SK-MEL-5 (cell line): Measurements from ENCODE around the gene RUBCN. TPM values are rescaled to one million over a fixed set of nuclear protein-coding genes. Genes with fewer than 3 reads are reported as not detected.
"Not testable (repeated sequence)": the region's sequence is repeated elsewhere in the genome, so short reads cannot be mapped to it uniquely, and the experiment has no call there.

Source experiments
- DNase-seq: peaks from one replicate; pipeline ENCODE4 v3.0.0-alpha.2; 2016; ENCODE audit warnings: low read depth, low spot score
- in situ Hi-C: cut with HindIII; loops from 2 replicates; pipeline ENCODE4 v1.10.0; 2016; ENCODE audit warnings: low sequenced_read_pairs, high pct_unique_total_duplicates, low pct_unique_long_range_greater_than_20kb
- total RNA-seq: library from RNA; depleted of rRNA; stranded (reverse); fragments of >200 nt; shearing (Covaris generic); gene quantifications from 2 replicates; pipeline ENCODE4 v1.2.3, GENCODE V29; 2014

RUBCN gene
- total RNA-seq, 1 experiment from 2014 or later: 27.1 TPM

DNA sequence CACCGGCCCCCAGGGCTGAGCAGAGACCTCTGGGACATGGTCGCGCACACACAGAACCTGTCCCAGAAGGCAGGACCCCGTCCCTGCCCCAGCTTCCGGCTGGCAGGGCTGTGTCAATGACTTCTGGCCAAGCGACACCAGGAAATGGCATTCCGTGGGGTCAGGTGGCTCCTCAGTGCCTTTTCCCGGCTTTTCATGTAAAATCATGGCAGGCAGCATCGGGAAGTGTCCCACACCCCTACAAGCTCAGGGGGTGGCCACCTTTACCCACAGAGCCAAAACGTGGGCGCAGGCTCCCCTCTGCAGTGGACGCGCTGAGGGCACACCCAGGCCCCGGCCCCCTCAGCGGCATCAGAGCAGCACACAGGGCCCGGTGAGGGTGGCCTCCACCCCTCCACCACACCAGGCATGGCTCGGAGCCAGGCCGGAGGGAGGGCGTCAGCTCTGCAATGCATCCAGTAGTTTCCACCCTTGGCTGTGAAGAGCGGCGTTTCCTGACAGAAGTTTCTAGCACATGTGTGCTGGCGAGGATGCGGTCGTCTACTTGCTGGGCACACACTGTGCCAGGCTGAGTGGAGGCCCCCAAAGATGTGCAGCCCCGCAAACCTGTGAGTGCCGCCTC is 70.4 kb downstream of the RUBCN start:
- DNase-seq: not testable (repeated sequence)

GRCh38 chr3:197665549-197665948 is 71.2 kb downstream of the RUBCN start:
- DNase-seq, in situ Hi-C loops: not testable (repeated sequence)

More for the DNA sequence above, 70.4 kb downstream of the RUBCN start:
- in situ Hi-C loops: not testable (repeated sequence)

DNA sequence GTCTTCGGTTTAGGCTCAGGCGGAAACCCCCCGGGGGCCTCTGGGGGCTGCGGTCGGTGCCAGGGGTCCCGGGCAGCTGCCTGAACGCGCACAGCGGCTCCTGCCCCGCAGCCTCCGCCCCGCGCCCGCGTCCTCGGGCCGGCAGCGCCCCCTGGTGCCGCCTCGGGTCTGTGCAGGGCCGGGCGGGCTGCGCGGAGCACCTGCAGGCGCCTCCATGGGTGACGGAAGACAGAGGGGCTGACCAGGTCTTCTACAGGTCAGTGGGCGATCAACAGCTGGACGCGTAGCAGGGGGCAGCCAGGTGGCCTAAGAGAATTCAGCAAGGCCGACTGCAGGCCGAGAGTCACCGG is 71.6 kb downstream of the RUBCN start:
- in situ Hi-C loops, DNase-seq: not testable (repeated sequence)

- in situ Hi-C loops, DNase-seq: not testable (repeated sequence)
Observed at GRCh38 chr3:197664414-197665141, 72.1 kb downstream of the RUBCN start.

DNA sequence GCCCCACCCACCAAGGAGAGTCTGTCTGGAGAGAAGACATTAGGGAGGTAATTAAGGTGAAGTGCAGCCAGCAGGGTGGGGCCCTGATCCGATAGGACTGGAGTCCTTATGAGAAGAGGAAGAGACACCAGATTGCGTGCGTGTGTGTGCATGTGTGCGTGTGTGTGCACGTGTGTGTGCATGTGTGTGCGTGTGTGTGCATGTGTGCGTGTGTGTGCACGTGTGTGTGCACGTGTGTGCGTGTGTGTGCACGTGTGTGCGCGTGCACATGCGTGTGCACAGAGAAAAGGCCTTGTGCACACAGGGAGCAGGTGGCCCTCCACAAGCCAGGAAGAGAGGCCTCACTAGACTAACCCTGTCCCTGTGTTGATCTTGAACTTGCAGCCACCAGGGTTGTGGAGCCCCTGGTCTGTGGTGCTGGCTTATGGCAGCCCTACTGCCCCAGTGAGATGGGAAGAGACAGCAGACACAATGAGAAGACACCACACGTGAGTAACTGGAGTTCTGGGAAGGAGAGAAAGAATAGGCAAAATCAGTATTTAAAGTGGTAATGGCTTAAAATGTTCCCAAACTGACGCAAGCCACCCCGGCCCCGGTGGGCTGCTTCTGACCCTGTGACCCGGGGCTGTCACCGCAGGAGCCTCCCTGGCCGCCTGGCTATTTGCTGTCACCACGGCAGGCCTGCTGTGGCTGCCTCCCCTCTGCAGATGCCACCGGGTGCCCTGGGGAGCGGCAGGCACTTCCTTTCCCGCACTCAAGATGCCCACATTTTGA is 73.2 kb downstream of the RUBCN start:
- in situ Hi-C loops, DNase-seq: not testable (repeated sequence)

DNA sequence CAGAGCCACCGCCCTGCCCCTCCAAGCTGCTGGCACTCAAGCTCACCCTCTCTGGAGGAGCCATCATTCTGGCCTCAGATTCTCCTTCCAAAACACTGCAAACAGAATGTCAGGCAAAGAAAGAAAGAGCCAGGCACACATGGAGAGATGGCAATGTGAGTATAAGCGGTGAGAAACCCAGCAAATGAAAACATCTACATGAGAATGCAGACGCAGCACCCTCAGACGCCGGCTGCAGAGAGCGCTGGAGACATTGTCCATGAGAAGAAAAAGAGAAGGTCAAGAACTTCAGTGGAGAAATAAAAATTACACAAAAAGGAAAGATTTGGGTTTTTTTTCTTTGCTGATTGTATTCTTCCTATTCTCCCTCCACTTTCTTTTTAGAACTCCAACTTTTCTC is 74.4 kb downstream of the RUBCN start:
- DNase-seq, in situ Hi-C loops: not testable (repeated sequence)

GRCh38 chr3:197661874-197662273 is 74.8 kb downstream of the RUBCN start:
- in situ Hi-C loops, DNase-seq: not testable (repeated sequence)

GRCh38 chr3:197661234-197661834 is 75.4 kb downstream of the RUBCN start:
- in situ Hi-C loops, DNase-seq: not testable (repeated sequence)

- DNase-seq, in situ Hi-C loops: not testable (repeated sequence)
Observed at GRCh38 chr3:197659701-197660100, 77.0 kb downstream of the RUBCN start.

- in situ Hi-C loops, DNase-seq: not testable (repeated sequence)
Observed at GRCh38 chr3:197659144-197659543, 77.6 kb downstream of the RUBCN start.

DNA sequence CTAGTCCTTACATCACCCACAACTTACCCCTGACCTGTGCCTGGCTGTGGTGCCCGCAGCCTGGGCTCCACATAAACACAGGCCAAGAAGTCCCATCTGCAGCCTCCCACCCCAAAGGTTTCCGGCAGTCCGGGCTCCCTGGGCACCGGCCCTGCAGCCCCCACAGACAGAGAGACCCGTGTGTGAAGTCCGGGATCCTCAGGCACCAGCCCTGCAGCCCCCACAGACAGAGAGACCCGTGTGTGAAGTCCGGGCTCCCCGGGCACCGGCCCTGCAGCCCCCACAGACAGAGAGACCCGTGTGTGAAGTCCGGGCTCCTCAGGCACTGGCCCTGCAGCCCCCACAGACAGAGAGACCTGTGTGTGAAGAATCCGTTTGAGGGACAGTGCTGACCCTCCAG is 78.0 kb downstream of the RUBCN start:
- in situ Hi-C loops, DNase-seq: not testable (repeated sequence)

- DNase-seq: not testable (repeated sequence)
Observed at GRCh38 chr3:197657541-197658292, 79.0 kb downstream of the RUBCN start.

DNA sequence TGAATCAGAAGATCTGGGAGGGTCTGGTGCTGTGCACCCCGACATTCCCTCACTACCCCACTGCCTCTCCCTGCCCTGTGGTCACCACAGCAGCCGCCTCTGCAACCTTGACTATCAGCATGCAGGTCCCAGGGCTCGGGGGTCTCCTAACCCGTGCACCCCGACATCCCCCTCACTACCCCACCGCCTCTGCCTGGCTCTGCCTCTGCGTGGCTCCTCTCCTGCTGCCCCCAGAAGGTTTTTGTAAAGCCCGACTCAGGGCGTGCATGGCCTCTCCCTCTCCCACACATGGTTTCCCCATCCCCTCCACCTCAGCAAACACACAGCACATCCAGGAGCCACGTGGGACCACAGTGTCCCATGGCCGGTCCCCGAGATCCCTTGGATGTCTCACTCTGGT is 79.7 kb downstream of the RUBCN start:
- in situ Hi-C loops, DNase-seq: not testable (repeated sequence)

More at GRCh38 chr3:197657541-197658292, 79.0 kb downstream of the RUBCN start:
- in situ Hi-C loops: not testable (repeated sequence)

GRCh38 chr3:197656129-197656528 is 80.6 kb downstream of the RUBCN start:
- DNase-seq, in situ Hi-C loops: not testable (repeated sequence)

- in situ Hi-C loops, DNase-seq: not testable (repeated sequence)
Observed at GRCh38 chr3:197654998-197655330, 81.7 kb downstream of the RUBCN start.

GRCh38 chr3:197654090-197654997 is 82.4 kb downstream of the RUBCN start:
- DNase-seq, in situ Hi-C loops: not testable (repeated sequence)
